ENCODE measurements around the gene INPP1. TPM values are rescaled to one million over a fixed set of nuclear protein-coding genes. Genes with fewer than 3 reads are reported as not detected.

The INPP1 gene
- total RNA-seq, 1 experiment from 2014 or later: 4.3 TPM

GRCh38 chr2:190308031-190308430 is 35.4 kb upstream of the INPP1 start:
- Histone ChIP-seq H2BK5ac (ENCODE audit: insufficient read length, low read length) (no peak overlapping the region), H4K20me1 (ENCODE audit: control insufficient read depth, insufficient read depth, insufficient read length) (no peaks in the 10 kb centered on the region), H4K5ac (ENCODE audit: insufficient read length, low read depth, low read length) (no peak overlapping the region), H3K27ac (ENCODE audit: insufficient read length, low read depth, low read length) (no peak overlapping the region), H3K23ac (ENCODE audit: insufficient read length, low read depth, low read length) (no peak overlapping the region), H3K56ac (ENCODE audit: insufficient read length, low read depth, low read length) (no peak overlapping the region), H3K27me3 (ENCODE audit: insufficient read depth, low read length) (no peaks in the 10 kb centered on the region), H3K14ac (ENCODE audit: insufficient read depth, low read length) (no peak overlapping the region), H4K91ac (ENCODE audit: insufficient read length, low read depth, low read length) (no peak overlapping the region), H3K18ac (ENCODE audit: insufficient read length, low read depth, low read length) (no peak overlapping the region), H2AFZ (ENCODE audit: low read length) (no peak overlapping the region), H3K79me1 (ENCODE audit: insufficient read depth, low read depth, low read length, poor library complexity, severe bottlenecking) (peaks cover 3% of the 10 kb centered on the region), H3K79me2 (ENCODE audit: insufficient read depth, low read length) (no peaks in the 10 kb centered on the region; the same call in 1 of the 2 replicates), H3K4me1 (ENCODE audit: insufficient read depth, low read length) (no peaks in the 10 kb centered on the region), H2AK5ac (ENCODE audit: insufficient read length, low read length) (no peak overlapping the region), H2BK120ac (ENCODE audit: low read depth, low read length, poor library complexity, severe bottlenecking) (no peak overlapping the region), H3K23me2 (ENCODE audit: insufficient read length, low read depth, low read length, poor library complexity, severe bottlenecking) (no peaks in the 10 kb centered on the region), H4K8ac (replicated peaks; ENCODE audit: insufficient read length, low read depth, low read length) (no peak overlapping the region), H2BK12ac (ENCODE audit: insufficient read length, low read depth, low read length) (no peak overlapping the region), H2BK15ac (ENCODE audit: low read depth, low read length) (no peak overlapping the region), H3K9me3 (ENCODE audit: control insufficient read depth, low read depth, low read length) (no peaks in the 10 kb centered on the region), H3K4ac (ENCODE audit: low read depth, low read length) (no peak overlapping the region), H3K9ac (ENCODE audit: extremely low read depth, insufficient read length, low read length) (no peak overlapping the region), H3K4me2 (ENCODE audit: insufficient read depth, insufficient read length, low read length) (no peak overlapping the region), H2BK20ac (ENCODE audit: low read depth, low read length, poor library complexity, severe bottlenecking) (no peak overlapping the region), H3T11ph (ENCODE audit: low read length) (no peak overlapping the region)
- H3K9me3 Mint-ChIP-seq: no peaks in the 10 kb centered on the region
- DNase-seq: no peak
- no peak overlapping the region for H3K4me3 Mint-ChIP-seq
- TF ChIP-seq CTCF (conservative IDR thresholded peaks at IDR 0.05): no peak
- peaks cover 9 to 18% (median 14%) of the 10 kb centered on the region in 3 experiments; a peak in 6 of 7 replicates for H3K36me3 Mint-ChIP-seq (ENCODE audit: insufficient read depth in 1 of 3, low read depth in 3 of 3)
- H3K27ac Mint-ChIP-seq: no peak overlapping the region
- peaks cover 0 to 10% of the 10 kb centered on the region in 2 experiments; a peak in 2 of 4 replicates for H3K4me1 Mint-ChIP-seq
- no peaks in the 10 kb centered on the region for H3K27me3 Mint-ChIP-seq (ENCODE audit: low read depth)
- no CpG with 5 or more reads among the region's 1 CpG for whole genome bisulfite sequencing (ENCODE audit: extremely low coverage, insufficient read length, low lambda C conversion rate)

Data from H9 (cell line).